Smooth muscle cell (in vitro differentiated cells): ENCODE data around the gene SNX3. TPM values are rescaled to one million over a fixed set of nuclear protein-coding genes. Genes with fewer than 3 reads are reported as not detected.

Experiments used
- DNase-seq: peaks from one replicate; lab custom pipeline; 2025; ENCODE audit not compliant: unreplicated experiment; lab: John Stamatoyannopoulos, UW
- H2AFZ ChIP-seq: fragments of 200-600 bp; sonication (generic); 2 replicates; pipeline ENCODE4 v1.6.0; 2016; ENCODE audit warnings: antibody characterized with exemption, low read depth, mild to moderate bottlenecking
- H3F3A ChIP-seq: fragments of 200-600 bp; sonication (generic); 2 replicates; pipeline ENCODE4 v1.6.0; 2017; ENCODE audit warnings: antibody characterized with exemption, low read depth
- H3K27ac ChIP-seq: fragments of 200-600 bp; sonication (generic); 2 replicates; pipeline ENCODE4 v1.5.1; 2016; ENCODE audit warnings: low read depth, mild to moderate bottlenecking
- H3K27me3 ChIP-seq: fragments of 200-600 bp; sonication (generic); 2 replicates; pipeline ENCODE4 v1.6.1; 2016; ENCODE audit warnings: low read depth, mild to moderate bottlenecking
- H3K36me3 ChIP-seq: fragments of 200-600 bp; sonication (generic); 2 replicates; pipeline ENCODE4 v1.5.1; 2016; ENCODE audit warnings: low read depth
- H3K4me1 ChIP-seq: fragments of 200-600 bp; sonication (generic); 2 replicates; pipeline ENCODE4 v1.5.1; 2016; ENCODE audit warnings: low read depth
- H3K4me2 ChIP-seq: fragments of 200-600 bp; sonication (generic); 2 replicates; pipeline ENCODE4 v1.6.0; 2016; ENCODE audit warnings: mild to moderate bottlenecking
- H3K4me3 ChIP-seq: fragments of 200-600 bp; sonication (generic); 2 replicates; pipeline ENCODE4 v1.5.1; 2016; ENCODE audit warnings: mild to moderate bottlenecking
- H3K79me2 ChIP-seq: fragments of 200-600 bp; sonication (generic); 2 replicates; pipeline ENCODE4 v1.6.0; 2016; ENCODE audit warnings: low read depth, mild to moderate bottlenecking
- H3K9ac ChIP-seq: fragments of 200-600 bp; sonication (generic); 2 replicates; pipeline ENCODE4 v1.6.0; 2016; ENCODE audit warnings: low read depth
- H3K9me3 ChIP-seq: fragments of 200-600 bp; sonication (generic); replicated peaks from 2 replicates; pipeline ENCODE4 v1.5.1; 2016; ENCODE audit warnings: low read depth
- H4K20me1 ChIP-seq: fragments of 200-600 bp; sonication (generic); 2 replicates; pipeline ENCODE4 v1.6.0; 2016; ENCODE audit warnings: low read depth
- CTCF ChIP-seq: fragments of 200-600 bp; sonication (generic); IDR thresholded peaks from 2 replicates; pipeline ENCODE4 v1.5.1; 2017; ENCODE audit warnings: borderline replicate concordance, mild to moderate bottlenecking, antibody characterized with exemption; ENCODE audit not compliant: insufficient read depth, poor library complexity, severe bottlenecking
- WGBS: methylation state at CpG from one replicate; pipeline ENCODE4 v1.1.7; 2016; ENCODE audit warnings: low lambda C conversion rate; 5-methylcytosine and 5-hydroxymethylcytosine counted together
- polyA plus RNA-seq: library from polyadenylated mRNA; unstranded; fragments of >200 nt; fragmentation: Nextera tagmentation; extraction: Ambion mirVana; gene quantifications from 2 replicates; pipeline ENCODE4 v1.2.1, GENCODE V29; 2016
- total RNA-seq: library from RNA; depleted of rRNA; stranded (reverse); fragments of >200 nt; gene quantifications from 2 replicates; pipeline ENCODE4 v1.2.3, GENCODE V29; 2014

SNX3 gene
- total and polyA plus RNA-seq, 2 experiments from 2014 or later = 229 to 299 TPM

GRCh38 chr6:108175592-108176279 is 85.1 kb downstream of the SNX3 start:
- Histone ChIP-seq H3K27ac (no peak overlapping the region), H3K9me3 (no peaks in the 10 kb centered on the region), H4K20me1 (no peaks in the 10 kb centered on the region), H3K9ac (no peak overlapping the region), H2AFZ (no peak overlapping the region), H3K27me3 (peaks cover 100% of the 10 kb centered on the region), H3K79me2 (no peaks in the 10 kb centered on the region), H3K36me3 (no peaks in the 10 kb centered on the region), H3F3A (no peaks in the 10 kb centered on the region), H3K4me3 (no peak overlapping the region), H3K4me2 (peak overlapping the region; percentile 67), H3K4me1 (peaks cover 12% of the 10 kb centered on the region)
- WGBS = 2% methylated on average over 38 of the region's 38 CpGs
- no peak for DNase-seq
- TF ChIP-seq CTCF = no peak

GRCh38 chr6:108175176-108175591 is 85.7 kb downstream of the SNX3 start:
- Histone ChIP-seq H3K9ac (no peak overlapping the region), H3K27me3 (peaks cover 100% of the 10 kb centered on the region)
- WGBS = 18% methylated on average over 22 of the region's 22 CpGs

GRCh38 chr6:108174371-108175175 is 86.3 kb downstream of the SNX3 start:
- H3K4me1 ChIP-seq = peaks cover 17% of the 10 kb centered on the region
- 18% methylated on average over 43 of the region's 43 CpGs for WGBS
- no peak for DNase-seq
- peak overlapping the region; percentile 2 for H3K4me2 ChIP-seq
- no peaks in the 10 kb centered on the region for H4K20me1 ChIP-seq
- no peak overlapping the region for H3K4me3 ChIP-seq
- no peaks in the 10 kb centered on the region for H3K36me3 ChIP-seq
- no peaks in the 10 kb centered on the region for H3K79me2 ChIP-seq
- H3K27ac ChIP-seq = no peak overlapping the region
- no peak overlapping the region for H2AFZ ChIP-seq
- no peaks in the 10 kb centered on the region for H3F3A ChIP-seq
- no peak overlapping the region for H3K9ac ChIP-seq
- no peak for TF ChIP-seq CTCF
- H3K27me3 ChIP-seq = peaks cover 100% of the 10 kb centered on the region
- no peaks in the 10 kb centered on the region for H3K9me3 ChIP-seq

More at GRCh38 chr6:108175176-108175591, 85.7 kb downstream of the SNX3 start:
- no peak overlapping the region for H3K4me3 ChIP-seq
- no peak overlapping the region for H2AFZ ChIP-seq
- H3F3A ChIP-seq = no peaks in the 10 kb centered on the region
- no peaks in the 10 kb centered on the region for H4K20me1 ChIP-seq
- no peak for DNase-seq
- no peak overlapping the region for H3K4me2 ChIP-seq
- TF ChIP-seq CTCF = no peak
- H3K27ac ChIP-seq = no peak overlapping the region
- H3K36me3 ChIP-seq = no peaks in the 10 kb centered on the region
- H3K4me1 ChIP-seq = peaks cover 17% of the 10 kb centered on the region
- H3K79me2 ChIP-seq = no peaks in the 10 kb centered on the region
- no peaks in the 10 kb centered on the region for H3K9me3 ChIP-seq
